K562 (cell line): Measurements from ENCODE around the gene CCDC73. TPM values are rescaled to one million over a fixed set of nuclear protein-coding genes. Genes with fewer than 3 reads are reported as not detected.

Experiments used
- ATAC-seq: fragments of 200-7000 bp; cut with Tn5 transposase; 3 replicates; pipeline ENCODE4 v1.9.1; 2020; ENCODE audit warnings: moderate library complexity
- BruUV-seq: library from RNA; stranded (reverse); fragments of 400-500 nt; replicated peaks from 2 replicates; lab custom pipeline; 2021; lab: Mats Ljungman, UMichigan
- CTCF ChIA-PET: fragments of 300-600 bp; formaldehyde crosslinking; extraction: SDS; loops from one replicate; lab custom pipeline; 2021; ENCODE audit warnings: low intra/inter-chr PET ratio; lab: Yijun Ruan, JAX
- POLR2A ChIA-PET: fragments of 300-600, 350-650 bp; sonication (Branson Sonifier 250); formaldehyde crosslinking; extraction: SDS; loops from one replicate; lab custom pipeline; 2021; ENCODE audit warnings: antibody characterized with exemption, inconsistent platforms; lab: Yijun Ruan, JAX
- DNase-seq, 4 experiments: peaks; one replicate each; pipeline versions ENCODE4 v3.0.0 to v3.0.0-alpha.2; 2011 to 2018; ENCODE audit warnings: low spot score in 3 of 4, mixed read lengths in 3 of 4; ENCODE audit errors: extremely low read depth in 1 of 4
- FAIRE-seq: peaks from 2 replicates; lab custom pipeline; 2011; peaks lifted over from hg19 to GRCh38; lab: Jason Lieb, UNC
- H2AFZ ChIP-seq: 2 replicates; pipeline ENCODE4 v1.6.0; 2011; ENCODE audit warnings: low read depth, low read length, control low read depth, inconsistent platforms
- H3K27ac ChIP-seq: fragments of 200-600 bp; 3 replicates; pipeline ENCODE4 v1.8.0; 2011; ENCODE audit warnings: low read depth, mild to moderate bottlenecking, control low read depth, inconsistent platforms, low read length, moderate library complexity, mixed read lengths; ENCODE audit errors: extremely low read depth
- H3K27me3 ChIP-seq, 2 experiments: fragments of 300-600 bp in 1 of 2; 2 replicates in 1 of 2; 3 replicates in 1 of 2; pipeline versions ENCODE4 v1.6.0 to v1.8.0; 2011; ENCODE audit warnings: inconsistent platforms in 2 of 2, low read length in 2 of 2, mild to moderate bottlenecking in 1 of 2, mixed read lengths in 1 of 2, moderate library complexity in 1 of 2; ENCODE audit not compliant: control insufficient read depth in 2 of 2, insufficient read depth in 2 of 2
- H3K36me3 ChIP-seq: fragments of 300-600 bp; 3 replicates; pipeline ENCODE4 v1.8.0; 2011; ENCODE audit warnings: mild to moderate bottlenecking, low read length, inconsistent platforms; ENCODE audit not compliant: control insufficient read depth, insufficient read depth
- H3K4me1 ChIP-seq, 2 experiments: fragments of 200-600 bp in 1 of 2; replicated peaks in 1 of 2; 2 replicates in 1 of 2; 3 replicates in 1 of 2; pipeline versions ENCODE4 v1.5.1 to v1.8.0; 2011; ENCODE audit warnings: inconsistent platforms in 2 of 2, low read length in 2 of 2, mild to moderate bottlenecking in 1 of 2, mixed read lengths in 1 of 2, moderate library complexity in 1 of 2; ENCODE audit not compliant: control insufficient read depth in 2 of 2, insufficient read depth in 2 of 2
- H3K4me2 ChIP-seq: 2 replicates; pipeline ENCODE4 v1.6.1; 2011; ENCODE audit warnings: low read length, control low read depth, inconsistent platforms, mixed read lengths; ENCODE audit not compliant: insufficient read depth
- H3K4me3 ChIP-seq: fragments of 200-600 bp; sonication (generic), shearing (Covaris generic); 2 replicates; pipeline ENCODE4 v1.5.1; 2016; ENCODE audit warnings: control low read depth, inconsistent platforms
- H3K79me2 ChIP-seq: fragments of 200-600 bp; 3 replicates; pipeline ENCODE4 v1.8.0; 2011; ENCODE audit warnings: low read length, inconsistent platforms; ENCODE audit not compliant: control insufficient read depth, insufficient read depth
- H3K9ac ChIP-seq, 2 experiments: 2 replicates each; pipeline versions ENCODE4 v1.6.0 to v1.6.1; 2011; ENCODE audit warnings: low read depth in 2 of 2, low read length in 2 of 2, control low read depth in 1 of 2, inconsistent platforms in 1 of 2, mild to moderate bottlenecking in 1 of 2, mixed read lengths in 1 of 2; ENCODE audit not compliant: insufficient read depth in 1 of 2
- H3K9me1 ChIP-seq: one replicate; pipeline ENCODE4 v1.6.0; 2011; ENCODE audit warnings: inconsistent platforms, mild to moderate bottlenecking, low read length, moderate library complexity; ENCODE audit not compliant: control insufficient read depth, insufficient read depth
- H3K9me3 ChIP-seq: replicated peaks from 2 replicates; pipeline ENCODE4 v1.5.1; 2011; ENCODE audit warnings: low read depth, low read length, inconsistent platforms; ENCODE audit not compliant: control insufficient read depth, insufficient read depth
- H4K20me1 ChIP-seq: replicated peaks from 2 replicates; pipeline ENCODE4 v1.6.1; 2011; ENCODE audit warnings: low read length, inconsistent platforms, mixed read lengths; ENCODE audit not compliant: control insufficient read depth, insufficient read depth
- ELK1 ChIP-seq: sonication (generic); formaldehyde crosslinking; IDR thresholded peaks from 2 replicates; pipeline ENCODE4 v1.8.1; 2022; ENCODE audit warnings: missing genetic modification reagents
- GTF2E2 ChIP-seq: fragments of 200-800 bp; sonication (Bioruptor generic); IDR thresholded peaks from 2 replicates; pipeline ENCODE4 v1.6.1; 2016; ENCODE audit warnings: missing genetic modification characterization, missing compliant biosample characterization
- HDGF ChIP-seq: fragments of 450-650 bp; IDR thresholded peaks from 2 replicates; pipeline ENCODE4 v1.6.1; 2016
- ILK ChIP-seq: fragments of 450-650 bp; IDR thresholded peaks from 2 replicates; pipeline ENCODE4 v1.6.1; 2016; ENCODE audit warnings: missing genetic modification characterization, low read depth, mild to moderate bottlenecking, missing compliant biosample characterization, moderate library complexity, borderline replicate concordance
- MXD1 ChIP-seq: fragments of 250-450 bp; sonication (Bioruptor Pico); IDR thresholded peaks from 2 replicates; pipeline ENCODE4 v1.8.0; 2021; ENCODE audit warnings: borderline replicate concordance, mild to moderate bottlenecking, moderate library complexity; ENCODE audit not compliant: poor library complexity, severe bottlenecking
- NFATC3 ChIP-seq: fragments of 450-650 bp; IDR thresholded peaks from 2 replicates; pipeline ENCODE4 v1.6.1; 2017; ENCODE audit warnings: mild to moderate bottlenecking
- RBM39 ChIP-seq: fragments of 200-400 bp; formaldehyde crosslinking; optimal IDR thresholded peaks from 2 replicates; pipeline ENCODE3; 2018; ENCODE audit warnings: low read depth, low read length
- STAT5B ChIP-seq: fragments of 250-450 bp; sonication (Bioruptor Pico); IDR thresholded peaks from 2 replicates; pipeline ENCODE4 v1.8.0; 2021; ENCODE audit warnings: mild to moderate bottlenecking, inconsistent platforms
- TFAP4 ChIP-seq: sonication (generic); formaldehyde crosslinking; IDR thresholded peaks from 2 replicates; pipeline ENCODE4 v1.8.0; 2022; ENCODE audit warnings: missing genetic modification reagents, mild to moderate bottlenecking, moderate library complexity, borderline replicate concordance
- ZNF175 ChIP-seq: fragments of 200-800 bp; sonication (Bioruptor generic); IDR thresholded peaks from 2 replicates; pipeline ENCODE4 v1.6.1; 2016; ENCODE audit warnings: low read depth, mild to moderate bottlenecking, missing genetic modification characterization, missing compliant biosample characterization
- ZZZ3 ChIP-seq: fragments of 450-650 bp; IDR thresholded peaks from 2 replicates; pipeline ENCODE4 v1.6.1; 2016; ENCODE audit warnings: antibody characterized with exemption, mild to moderate bottlenecking, moderate library complexity
- WGBS: fragments of 100-300 bp; shearing (Covaris generic); methylation state at CpG from one replicate; pipeline ENCODE4 v1.1.6; 2016; ENCODE audit warnings: low coverage, mixed read lengths; ENCODE audit not compliant: insufficient coverage; ENCODE audit errors: missing lambda C conversion rate; 5-methylcytosine and 5-hydroxymethylcytosine counted together
- in situ Hi-C: fragments of 300-500 bp; cut with MboI; formaldehyde crosslinking; loops from 4 replicates; pipeline ENCODE4 v1.15.0; 2018; ENCODE audit warnings: inconsistent platforms, mixed read lengths
- intact Hi-C: fragments of 100-400 bp; cut with micrococcal nuclease; formaldehyde crosslinking; loops from 2 replicates; pipeline ENCODE4 v1.14.2; 2022
- polyA plus RNA-seq, 8 experiments: library from polyadenylated mRNA; depleted of rRNA in 4 of 8; stranded (reverse) in 5 of 8; unstranded in 3 of 8; fragments of >200 nt; fragmentation: Nextera tagmentation in 2 of 8; fragmentation: Illumina TruSeq in 1 of 8; extraction: Ambion mirVana in 2 of 8; extraction: Trizol in 1 of 8; gene quantifications; 2 replicates each; pipeline versions ENCODE4 v1.2.1 to v1.2.3, GENCODE V29; 2011 to 2014; ENCODE audit warnings: inconsistent platforms in 1 of 8, missing spikeins in 1 of 8
- total RNA-seq, 7 experiments: library from RNA; depleted of rRNA in 6 of 7; stranded (reverse); fragments of >200 nt in 6 of 7; fragmentation: Illumina TruSeq in 2 of 7; extraction: Trizol in 2 of 7; gene quantifications; 2 replicates each; pipeline versions ENCODE4 v1.2.1 to v1.2.3, GENCODE V29; 2011 to 2021; ENCODE audit warnings: low replicate concordance in 1 of 7

Gene CCDC73
- total and polyA plus RNA-seq, 9 of the 15 experiments (the other 6 are each of a cell fraction or from before 2014, with no cell fraction given), result 0.20 to 0.21 TPM; not detected in 7

GRCh38 chr11:32729976-32730375, 64.5 kb downstream of the CCDC73 start:
- Histone ChIP-seq H3K27me3 (no peaks in the 10 kb centered on the region), H3K27ac (no peak overlapping the region), H3K4me1 (no peaks in the 10 kb centered on the region), H3K9me1 (no peaks in the 10 kb centered on the region), H3K4me3 (no peak overlapping the region), H2AFZ (no peak overlapping the region), H3K36me3 (no peaks in the 10 kb centered on the region), H3K4me2 (no peak overlapping the region), H3K79me2 (no peaks in the 10 kb centered on the region), H3K9ac (no peak overlapping the region), H3K9me3 (no peaks in the 10 kb centered on the region), H4K20me1 (no peaks in the 10 kb centered on the region)
- no peak for ATAC-seq
- no peak for DNase-seq
- intact Hi-C loops (no loop called here), in situ Hi-C loops (no loop called here)
- 0% methylated on average over 1 of the region's 1 CpG for WGBS
- no peak for FAIRE-seq
- no TSS peak for BruUV-seq
- no peak for TF ChIP-seq ILK (tag)
- ChIA-PET CTCF (no interaction called here), POLR2A (no interaction called here)

GRCh38 chr11:32723332-32723731, 71.1 kb downstream of the CCDC73 start:
- FAIRE-seq, result no peak
- CTCF ChIA-PET, result no interaction called here

More at GRCh38 chr11:32723332-32723731, 71.1 kb downstream of the CCDC73 start:
- no TSS peak for BruUV-seq
- Histone ChIP-seq H3K9me3 (no peaks in the 10 kb centered on the region), H3K9me1 (no peaks in the 10 kb centered on the region), H2AFZ (no peak overlapping the region), H3K36me3 (no peaks in the 10 kb centered on the region), H3K9ac (no peak overlapping the region), H3K27me3 (no peaks in the 10 kb centered on the region), H4K20me1 (no peaks in the 10 kb centered on the region), H3K4me2 (no peak overlapping the region), H3K27ac (no peak overlapping the region), H3K79me2 (no peaks in the 10 kb centered on the region), H3K4me3 (no peak overlapping the region), H3K4me1 (no peaks in the 10 kb centered on the region)
- intact Hi-C loops, result no loop called here
- DNase-seq (no peak), ATAC-seq (no peak)
- TF ChIP-seq HDGF, result no peak
- no peak for TF ChIP-seq GTF2E2 (tag)
- no peak for TF ChIP-seq NFATC3
- TF ChIP-seq ELK1 (CRISPR knock-in tag), result no peak
- TF ChIP-seq ZZZ3, result no peak
- no peak for TF ChIP-seq MXD1 (CRISPR knock-in tag)
- no peak for TF ChIP-seq ZNF175 (CRISPR knock-in tag)
- no peak for TF ChIP-seq RBM39
- TF ChIP-seq TFAP4 (CRISPR knock-in tag), result no peak
- no peak for TF ChIP-seq STAT5B
- WGBS, result 0% methylated on average over 3 of the region's 3 CpGs
- in situ Hi-C loops, result no loop called here
- POLR2A ChIA-PET, result no interaction called here
